ENCODE measurements around the gene MFN2. TPM values are rescaled to one million over a fixed set of nuclear protein-coding genes. Genes with fewer than 3 reads are reported as not detected.
A peak's percentile ranks its signal among the peaks of the same experiment; 100 is the strongest.
"Not testable (repeated sequence)": the region's sequence is repeated elsewhere in the genome, so short reads cannot be mapped to it uniquely, and the experiment has no call there.

MFN2 gene
- total RNA-seq, 1 experiment from 2014 or later = 81.5 TPM

DNA sequence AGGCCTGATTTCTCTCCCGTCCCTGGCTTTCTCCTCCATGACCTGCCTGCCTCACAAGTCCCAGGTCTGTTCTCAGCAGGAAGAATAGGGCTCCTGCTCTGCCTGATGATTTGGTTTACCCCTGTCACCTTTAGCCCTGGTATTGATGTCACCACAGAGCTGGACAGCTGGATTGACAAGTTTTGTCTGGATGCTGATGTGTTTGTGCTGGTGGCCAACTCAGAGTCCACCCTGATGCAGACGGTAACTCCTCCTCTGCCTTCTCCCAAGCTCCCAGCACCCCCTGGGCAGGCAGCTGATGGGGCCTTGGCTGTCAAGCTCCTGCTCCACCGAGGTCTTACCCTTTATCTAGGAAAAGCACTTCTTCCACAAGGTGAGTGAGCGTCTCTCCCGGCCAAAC is 18.4 kb downstream of the MFN2 start:
- DNase-seq (ENCODE audit: low read depth) = no peak

- DNase-seq (ENCODE audit: low read depth) = no peak
These were observed 19.0 kb downstream of the MFN2 start for GRCh38 chr1:11999236-11999635.

- DNase-seq (ENCODE audit: low read depth) = peak; percentile 48
These were observed 21.1 kb downstream of the MFN2 start for GRCh38 chr1:12001249-12001917.

DNA sequence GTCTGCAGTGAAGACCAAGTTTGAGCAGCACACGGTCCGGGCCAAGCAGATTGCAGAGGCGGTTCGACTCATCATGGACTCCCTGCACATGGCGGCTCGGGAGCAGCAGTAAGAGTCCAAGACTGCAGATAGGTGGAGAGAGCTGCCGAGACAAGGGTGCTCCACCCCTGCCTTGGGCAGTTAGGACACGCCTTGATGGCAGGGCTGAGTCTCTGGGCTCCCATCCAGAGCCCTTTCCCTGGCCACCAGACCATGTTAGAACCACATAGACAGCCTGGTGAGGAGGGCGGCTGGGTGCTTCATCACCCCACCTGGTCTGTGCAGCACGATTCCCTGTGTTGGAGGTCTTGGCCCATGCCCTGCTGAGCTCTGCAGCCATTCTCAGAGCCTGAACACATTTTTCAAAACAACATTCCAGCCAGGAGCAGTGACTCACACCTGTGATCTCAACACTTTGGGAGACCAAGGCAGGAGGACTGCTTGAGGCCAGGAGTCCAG is 21.8 kb downstream of the MFN2 start:
- peak; percentile 81 for DNase-seq (ENCODE audit: low read depth)

- DNase-seq (ENCODE audit: low read depth) = no peak
These were observed 23.5 kb downstream of the MFN2 start for GRCh38 chr1:12003762-12004161.

GRCh38 chr1:12005488-12006166 is 25.4 kb downstream of the MFN2 start:
- no peak for DNase-seq (ENCODE audit: low read depth)

DNA sequence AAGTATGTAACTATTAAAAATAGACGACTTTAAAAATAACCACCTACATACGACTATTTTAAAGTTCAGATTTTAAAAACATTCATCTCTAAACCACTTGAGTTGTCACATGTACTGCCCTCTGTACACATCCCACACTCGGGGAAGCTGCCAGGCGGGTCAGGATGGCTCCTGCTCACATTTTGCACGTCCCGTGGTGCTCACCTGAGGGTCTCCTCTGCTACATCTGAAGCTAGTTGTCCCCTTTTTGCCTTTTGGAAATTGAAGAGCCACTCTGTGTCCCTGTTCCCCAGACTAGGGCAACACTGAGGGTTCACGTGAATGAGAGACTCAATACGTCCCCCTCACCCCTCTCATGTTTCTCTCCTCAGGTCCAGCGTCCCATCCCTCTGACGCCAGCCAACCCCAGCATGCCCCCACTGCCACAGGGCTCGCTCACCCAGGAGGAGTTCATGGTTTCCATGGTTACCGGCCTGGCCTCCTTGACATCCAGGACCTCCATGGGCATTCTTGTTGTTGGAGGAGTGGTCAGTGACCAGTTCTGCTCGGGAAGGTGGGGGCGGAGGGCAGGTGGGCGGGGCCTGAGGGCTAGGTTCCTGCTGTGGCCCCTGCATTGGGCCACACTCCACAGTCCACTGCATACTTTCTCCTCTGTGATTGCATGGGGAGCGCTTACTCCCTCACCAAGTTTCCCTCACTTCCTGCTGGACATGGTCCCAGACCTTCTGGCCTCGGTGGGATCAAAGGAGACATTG is 26.1 kb downstream of the MFN2 start:
- DNase-seq (ENCODE audit: low read depth) = no peak

DNA sequence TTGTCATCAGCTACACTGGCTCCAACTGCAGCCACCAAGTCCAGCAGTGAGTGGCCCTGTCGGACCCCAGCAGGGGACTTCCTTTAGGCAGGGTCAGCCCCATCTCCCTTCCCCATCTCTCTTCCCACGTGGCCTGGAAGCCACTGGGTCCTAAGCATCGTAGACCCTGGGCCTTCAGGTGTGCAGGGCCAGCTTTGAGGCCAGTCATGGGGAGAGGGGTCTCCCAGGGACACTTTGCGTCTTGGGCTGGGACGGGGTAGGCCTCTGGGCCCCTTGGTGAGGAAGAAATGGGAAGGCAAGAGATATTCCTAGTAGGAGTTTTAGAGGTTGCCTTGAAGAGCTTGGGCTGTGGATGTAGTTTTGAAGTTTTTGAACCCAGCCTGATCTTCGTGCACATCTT is 27.0 kb downstream of the MFN2 start:
- DNase-seq (ENCODE audit: low read depth) = no peak

DNA sequence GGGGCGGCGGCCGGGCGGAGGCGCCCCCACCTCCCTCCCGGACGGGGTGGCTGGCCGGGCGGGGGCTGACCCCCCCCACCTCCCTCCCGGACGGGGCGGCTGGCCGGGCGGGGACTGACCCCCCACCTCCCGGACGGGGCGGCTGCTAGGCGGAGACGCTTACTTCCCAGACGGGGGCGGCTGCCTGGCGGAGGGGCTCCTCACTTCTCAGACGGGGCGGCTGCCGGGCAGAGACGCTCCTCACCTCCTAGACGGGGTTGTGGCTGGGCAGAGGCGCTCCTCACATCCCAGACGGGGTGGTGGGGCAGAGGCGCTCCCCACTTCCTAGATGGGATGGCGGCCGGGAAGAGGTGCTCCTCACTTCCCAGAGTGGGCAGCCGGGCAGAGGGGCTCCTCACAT is 28.1 kb downstream of the MFN2 start:
- DNase-seq (ENCODE audit: low read depth) = not testable (repeated sequence)

DNA sequence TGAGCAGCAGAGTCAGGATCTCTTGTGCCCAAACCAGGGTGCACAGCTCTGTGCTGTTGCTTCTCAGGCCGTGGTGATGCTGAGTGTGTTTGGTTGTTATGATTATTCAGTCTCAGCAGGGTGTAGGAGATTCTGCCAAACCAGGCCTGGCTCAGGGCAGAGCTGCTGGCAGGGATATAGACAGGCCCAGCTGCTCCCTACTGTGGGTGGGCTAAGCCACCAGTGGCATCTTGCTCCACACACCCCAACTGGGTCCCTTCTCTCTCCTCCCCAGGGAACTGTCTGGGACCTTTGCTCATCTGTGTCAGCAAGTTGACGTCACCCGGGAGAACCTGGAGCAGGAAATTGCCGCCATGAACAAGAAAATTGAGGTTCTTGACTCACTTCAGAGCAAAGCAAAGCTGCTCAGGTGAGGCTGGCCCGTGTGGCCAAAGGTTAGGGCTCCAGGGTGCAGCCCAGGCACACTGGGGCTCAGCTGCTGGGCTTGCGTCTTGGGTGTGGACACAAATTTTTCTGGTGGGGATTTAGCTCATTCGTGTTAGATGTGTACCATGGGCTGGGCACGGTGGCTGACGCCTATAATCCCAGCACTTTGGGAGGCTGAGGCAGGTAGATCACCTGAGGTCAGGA is 29.2 kb downstream of the MFN2 start:
- no peak for DNase-seq (ENCODE audit: low read depth)

- no peak for DNase-seq (ENCODE audit: low read depth)
These were observed 30.7 kb downstream of the MFN2 start for GRCh38 chr1:12010746-12011570.

- no peak for DNase-seq (ENCODE audit: low read depth)
These were observed 31.8 kb downstream of the MFN2 start for GRCh38 chr1:12011998-12012397.

GRCh38 chr1:12012560-12013316 is 32.5 kb downstream of the MFN2 start:
- no peak for DNase-seq (ENCODE audit: low read depth)

GRCh38 chr1:12014141-12014991 is 34.1 kb downstream of the MFN2 start:
- DNase-seq (ENCODE audit: low read depth) = peak; percentile 77

GRCh38 chr1:12015001-12015491 is 34.8 kb downstream of the MFN2 start:
- DNase-seq (ENCODE audit: low read depth) = peak; percentile 78

GRCh38 chr1:12015499-12015898 is 35.3 kb downstream of the MFN2 start:
- no peak for DNase-seq (ENCODE audit: low read depth)

- peak; percentile 30 for DNase-seq (ENCODE audit: low read depth)
These were observed 35.9 kb downstream of the MFN2 start for GRCh38 chr1:12016182-12016581.

- DNase-seq (ENCODE audit: low read depth) = peak; percentile 13
These were observed 39.7 kb downstream of the MFN2 start for GRCh38 chr1:12019858-12020509.

GRCh38 chr1:12021616-12022015 is 41.4 kb downstream of the MFN2 start:
- DNase-seq (ENCODE audit: low read depth) = no peak

All from M059J (cell line).